Pulmonary artery endothelial cell (primary cell): ENCODE results near the gene EME1. TPM values are rescaled to one million over a fixed set of nuclear protein-coding genes. Genes with fewer than 3 reads are reported as not detected.
"Not testable (repeated sequence)": the region's sequence is repeated elsewhere in the genome, so short reads cannot be mapped to it uniquely, and the experiment has no call there.

Source experiments
- DNase-seq: peaks from one replicate; pipeline ENCODE4 v3.0.0-alpha.2; 2011; ENCODE audit warnings: low read depth, low spot score
- total RNA-seq: library from RNA; depleted of rRNA; stranded (reverse); fragments of >200 nt; gene quantifications from 2 replicates; pipeline ENCODE4 v1.2.3, GENCODE V29; 2014

The EME1 gene
- total RNA-seq, 1 donor from 2014 or later, result 4.6 TPM

DNA sequence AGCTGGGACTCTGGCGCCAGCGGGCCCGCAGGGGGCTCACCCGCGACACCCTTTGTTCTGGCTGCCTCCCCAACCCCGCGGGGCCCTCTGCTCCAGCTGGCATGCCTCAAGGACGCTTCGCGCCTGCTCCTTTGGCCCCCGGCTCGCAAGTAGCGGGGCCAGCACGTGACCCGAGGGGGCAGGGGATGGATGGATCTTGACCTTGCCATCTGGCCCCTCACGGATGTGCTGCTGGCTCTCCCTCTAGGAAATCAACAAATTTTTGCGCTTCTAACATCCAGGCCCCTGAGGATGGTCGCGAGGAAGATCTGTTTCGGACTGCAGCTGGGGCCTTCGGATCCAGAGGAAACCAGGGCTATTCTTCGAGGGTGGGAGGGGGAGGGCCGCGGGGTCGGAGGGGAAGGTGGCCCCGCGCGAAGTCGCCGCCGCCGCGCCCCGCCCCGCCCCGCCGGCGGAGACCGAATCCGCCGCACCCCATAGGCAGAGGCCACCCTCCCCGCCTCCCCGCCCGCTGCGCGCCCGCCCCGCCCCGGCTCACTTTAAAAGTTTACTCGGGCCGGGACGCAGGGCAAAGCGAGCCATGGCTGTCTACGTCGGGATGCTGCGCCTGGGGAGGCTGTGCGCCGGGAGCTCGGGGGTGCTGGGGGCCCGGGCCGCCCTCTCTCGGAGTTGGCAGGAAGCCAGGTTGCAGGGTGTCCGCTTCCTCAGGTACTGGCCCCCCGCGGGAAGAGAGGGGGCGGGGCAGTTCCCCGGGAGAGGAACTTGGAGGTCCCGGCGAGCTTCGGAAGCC lies 52.8 kb downstream of the EME1 start, which contains the start of gene ACSF2:
Gene ACSF2, plus strand, starts transcription at position 537 of the 790 bp plus-strand sequence. Its CDS starts 44 bp downstream, at position 581.
- no peak for DNase-seq

DNA sequence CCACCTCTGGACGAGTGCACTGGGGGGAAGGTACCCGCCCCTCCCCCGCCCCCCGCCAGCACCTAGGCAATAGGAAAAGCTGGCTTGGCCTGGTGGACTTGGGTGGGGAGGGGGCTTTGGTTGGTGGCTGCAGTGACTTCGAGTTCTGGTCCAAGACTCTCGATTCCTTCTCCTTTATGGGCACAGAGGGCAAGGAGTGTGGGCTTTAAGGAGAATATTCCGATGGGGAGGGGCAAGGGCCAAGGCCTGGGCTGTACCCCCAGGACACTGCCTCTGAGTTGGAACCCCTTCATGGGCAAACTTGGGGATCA lies 53.4 kb downstream of the EME1 start:
- DNase-seq, result no peak

DNA sequence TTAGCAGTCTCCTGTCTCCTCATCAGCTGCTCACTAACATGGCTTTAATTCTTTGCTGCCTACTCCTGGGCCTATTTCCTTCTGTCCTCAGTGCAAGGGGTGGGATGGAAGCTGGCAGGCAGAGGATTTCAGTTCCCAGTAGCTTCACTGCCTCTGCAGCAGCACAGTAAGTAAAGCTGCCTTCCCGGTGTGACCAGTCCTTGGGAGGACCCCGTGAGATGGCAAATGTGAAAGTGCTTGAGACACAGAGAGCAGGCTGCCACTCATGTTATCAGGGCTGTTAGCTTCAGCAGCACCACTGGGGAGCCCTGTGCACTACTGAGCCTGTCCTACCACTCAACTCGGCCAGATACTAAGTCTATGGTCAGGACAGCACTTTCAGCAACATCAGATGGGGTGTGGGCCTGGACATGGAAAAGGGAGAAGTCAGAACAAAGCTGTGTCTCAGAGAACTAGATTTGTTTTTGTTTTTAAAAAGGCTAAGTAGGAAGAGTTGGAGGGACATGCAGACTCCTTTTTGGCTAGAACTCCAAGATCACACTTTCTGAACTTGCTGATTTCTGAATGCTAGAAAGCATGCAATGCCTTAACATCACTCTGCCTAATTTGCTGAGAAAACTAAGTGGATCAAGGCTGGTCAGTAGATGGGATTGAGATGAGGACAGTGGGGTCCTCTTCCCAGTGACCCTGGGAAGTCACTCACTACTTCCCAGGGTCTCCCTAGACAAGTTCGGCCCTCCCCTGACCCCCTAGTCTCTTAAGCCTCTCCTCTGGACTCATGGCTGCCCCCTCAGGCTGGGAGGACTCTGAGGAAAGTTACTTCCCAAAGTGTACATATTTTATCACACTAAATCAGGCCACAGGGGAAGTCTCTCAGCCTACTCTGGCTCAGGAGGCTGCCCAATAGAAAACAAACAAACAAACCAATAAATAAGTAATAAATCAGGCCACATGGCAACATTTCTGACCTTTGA lies 54.1 kb downstream of the EME1 start:
- no peak for DNase-seq

DNA sequence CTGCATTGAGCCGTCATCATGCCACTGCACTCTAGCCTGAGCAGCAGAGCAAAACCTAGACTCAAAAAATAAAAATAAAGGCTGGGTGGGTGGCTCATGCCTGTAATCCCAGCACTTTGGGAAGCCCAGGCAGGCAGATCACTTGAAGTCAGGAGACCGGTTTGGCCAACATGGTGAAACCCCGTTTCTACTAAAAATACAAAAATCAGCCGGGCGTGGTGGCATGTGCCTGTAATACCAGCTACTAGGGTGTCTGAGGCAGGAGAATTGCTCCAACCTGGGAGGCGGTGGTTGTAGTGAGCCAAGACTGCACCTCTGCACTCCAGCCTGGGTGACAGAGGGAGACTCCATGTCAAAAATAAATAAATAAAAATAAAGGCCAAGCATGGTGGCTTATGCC lies 55.1 kb downstream of the EME1 start:
- DNase-seq, result not testable (repeated sequence)

DNA sequence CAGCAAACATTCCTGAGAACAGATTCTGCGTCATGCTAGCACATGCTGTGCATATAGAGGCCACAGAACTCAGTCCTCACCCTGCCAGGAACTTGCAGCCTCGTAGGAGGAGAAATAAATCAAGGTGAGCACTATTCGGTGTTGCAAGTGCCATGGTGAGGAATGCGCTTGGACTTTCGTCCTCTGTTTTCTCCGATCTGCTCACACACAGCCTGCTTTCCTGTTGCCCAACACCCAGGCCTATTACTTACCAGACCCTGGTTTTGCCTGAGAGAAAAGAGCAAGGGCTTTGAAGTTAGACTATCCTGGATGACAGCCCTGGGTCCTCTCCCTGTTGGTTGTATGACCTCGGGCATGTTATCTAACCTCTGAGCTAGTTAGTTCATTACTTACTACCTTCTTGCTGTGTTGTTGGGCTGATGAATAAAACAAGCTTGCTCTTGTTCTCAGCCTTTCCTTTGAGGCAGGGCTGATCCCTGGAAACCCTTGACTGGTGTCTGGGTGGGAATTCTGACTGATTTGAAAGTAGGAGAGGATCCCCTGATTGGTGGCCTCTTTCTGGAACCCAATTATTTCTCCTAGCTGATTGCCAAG lies 55.9 kb downstream of the EME1 start:
- DNase-seq, result no peak

DNA sequence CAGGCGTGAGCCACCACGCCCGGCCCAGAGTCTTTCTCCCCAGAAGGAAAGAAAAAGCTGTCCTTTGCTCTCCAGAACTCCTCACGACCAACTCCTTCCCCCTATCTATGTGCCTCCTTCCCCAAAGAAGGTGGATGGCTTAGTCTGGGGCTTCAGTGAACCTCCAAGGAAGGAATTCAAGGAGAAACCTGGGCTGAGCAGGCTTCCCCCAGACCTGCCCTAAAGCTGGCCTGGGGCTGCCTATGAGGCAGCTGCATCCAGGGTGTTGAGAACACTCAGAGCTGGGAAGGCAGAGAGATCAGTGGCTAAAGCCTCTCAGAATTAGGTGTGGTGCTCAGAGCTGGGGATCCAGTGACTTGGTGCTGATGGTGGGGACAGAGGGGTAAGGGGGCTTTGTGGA lies 56.8 kb downstream of the EME1 start:
- DNase-seq, result no peak

Other genes with a start within 250 kb of the EME1 start
- gene SAMD14, start 243.1 kb upstream of the EME1 start, total RNA-seq, result 4.1 and 4.5 TPM in 2 replicates
- 29.7 and 43.8 TPM in 2 replicates for gene PPP1R9B, start 222.6 kb upstream of the EME1 start, total RNA-seq
- not detected in 2 replicates for gene SGCA, start 207.2 kb upstream of the EME1 start, total RNA-seq
- gene COL1A1, start 171.6 kb upstream of the EME1 start, total RNA-seq, result 0.26 and 0.88 TPM in 2 replicates
- gene TMEM92, start 98.8 kb upstream of the EME1 start, total RNA-seq, result not detected in 2 replicates
- 36.6 and 41.8 TPM in 2 replicates for gene XYLT2, start 27.1 kb upstream of the EME1 start, total RNA-seq
- 52.2 and 56.8 TPM in 2 replicates for gene MRPL27, start within 50 bp of the EME1 start, total RNA-seq
- gene LRRC59, start 24.3 kb downstream of the EME1 start, total RNA-seq, result 227 and 285 TPM in 2 replicates
- 10.0 and 10.5 TPM in 2 replicates for gene ACSF2, start 53.0 kb downstream of the EME1 start, total RNA-seq
- not detected in 2 replicates for gene CHAD, start 95.7 kb downstream of the EME1 start, total RNA-seq
- gene RSAD1, start 105.6 kb downstream of the EME1 start, total RNA-seq, result 27.0 and 28.2 TPM in 2 replicates
- 0.46 and 0.92 TPM in 2 replicates for gene MYCBPAP, start 135.2 kb downstream of the EME1 start, total RNA-seq
- gene EPN3, start 159.5 kb downstream of the EME1 start, total RNA-seq, result 0.04 and 0.07 TPM in 2 replicates
- 47.2 and 57.8 TPM in 2 replicates for gene SPATA20, start 173.9 kb downstream of the EME1 start, total RNA-seq
- 0.04 TPM in 1 of 2 replicates, not detected in the other for gene CACNA1G, start 187.5 kb downstream of the EME1 start, total RNA-seq